ENCODE data around the gene SFMBT2. TPM values are rescaled to one million over a fixed set of nuclear protein-coding genes. Genes with fewer than 3 reads are reported as not detected.

Gene SFMBT2
- total RNA-seq, 1 experiment from 2014 or later, result not detected

DNA sequence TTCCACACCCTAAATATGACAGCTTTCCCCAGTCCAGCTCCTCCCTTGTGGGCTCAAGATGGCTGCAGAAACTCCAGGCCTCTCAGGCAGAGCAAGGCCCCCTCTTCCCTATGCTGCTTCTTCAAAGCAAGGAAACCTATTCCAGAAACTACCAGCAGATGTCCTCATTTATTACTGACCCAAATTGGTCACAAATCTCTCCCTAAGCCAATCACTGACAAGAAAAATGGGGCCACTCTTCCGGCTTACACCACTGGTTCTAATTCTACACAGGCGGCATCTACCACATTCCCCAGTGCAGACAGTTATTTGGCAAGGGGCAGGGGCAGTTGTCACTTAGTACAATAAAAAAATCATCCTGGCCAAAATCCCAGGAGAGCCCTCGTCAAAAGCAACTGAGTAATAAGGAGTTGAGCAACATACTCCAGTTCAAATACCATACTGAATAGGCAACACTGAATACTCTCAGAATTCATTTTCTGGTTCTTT is 150.4 kb downstream of the SFMBT2 start:
- ChIA-PET POLR2A (no interaction called here), CTCF (no interaction called here)
- H3K36me3 Mint-ChIP-seq (ENCODE audit: insufficient read depth, unreplicated experiment), result no peaks in the 10 kb centered on the region
- H3K4me3 Mint-ChIP-seq (ENCODE audit: unreplicated experiment), result no peak overlapping the region
- no peaks in the 10 kb centered on the region for H3K27me3 Mint-ChIP-seq (ENCODE audit: insufficient read depth, unreplicated experiment)
- no peaks in the 10 kb centered on the region for H3K36me3 ChIP-seq (ENCODE audit: control insufficient read depth, insufficient read depth, low read length)
- H3K27me3 ChIP-seq (replicated peaks; ENCODE audit: control insufficient read depth, insufficient read depth, low read length), result no peaks in the 10 kb centered on the region
- H3K4me1 ChIP-seq, result no peaks in the 10 kb centered on the region; the same call in 1 of the 2 replicates
- H3K9me3 ChIP-seq, result no peaks in the 10 kb centered on the region
- no peaks in the 10 kb centered on the region for H3K4me1 Mint-ChIP-seq (ENCODE audit: low read depth, unreplicated experiment)
- no peak overlapping the region for H3K4me3 ChIP-seq (ENCODE audit: low read depth, low read length)
- BruUV-seq (replicated peaks), result no TSS peak
- intact Hi-C loops (cut with micrococcal nuclease; ENCODE audit: unreplicated experiment), result loop anchor here (1.0 kb wide), 1 partner anchor 157 kb away; no protein-coding TSS in a partner anchor
- peak in 1 of 2 experiments; percentile 54 for DNase-seq
- H3K27ac Mint-ChIP-seq (ENCODE audit: unreplicated experiment), result no peak overlapping the region
- no peaks in the 10 kb centered on the region for H3K9me3 Mint-ChIP-seq (ENCODE audit: unreplicated experiment)
- peak; percentile 48 to 54 for TF ChIP-seq CTCF (IDR thresholded peaks at IDR 0.05; ENCODE audit: insufficient read depth in 1 of 2, low read depth in 1 of 2, low read length in 1 of 2, severe bottlenecking in 1 of 2, unreplicated experiment in 1 of 2)

DNA sequence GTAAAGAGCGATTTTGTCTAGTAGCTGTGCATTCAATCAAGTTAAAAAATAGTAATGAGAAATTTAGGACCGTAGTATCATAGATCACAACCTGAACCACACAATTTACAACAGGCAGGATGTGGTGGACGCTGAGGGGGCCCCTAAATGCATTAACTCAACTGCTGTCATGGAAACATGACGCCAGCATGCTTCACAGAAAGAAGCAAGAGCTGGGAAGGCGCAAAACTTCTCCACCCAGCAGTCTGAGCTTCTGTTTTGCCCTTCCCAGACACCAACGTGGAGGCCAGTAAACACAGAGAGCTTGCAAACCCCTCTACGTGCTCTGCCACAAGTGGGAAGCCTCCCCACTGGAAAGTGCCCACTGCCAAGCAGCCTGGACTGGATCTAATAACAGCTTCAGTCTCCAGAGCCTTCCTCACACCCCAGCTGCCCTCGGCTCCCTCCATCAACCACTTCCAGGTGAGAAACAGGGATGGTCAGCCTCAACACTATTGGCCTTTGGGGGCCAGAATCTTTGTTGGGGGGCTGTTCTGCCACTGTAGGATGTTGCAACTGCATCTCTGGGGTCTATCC is 151.8 kb downstream of the SFMBT2 start:
- H3K4me1 ChIP-seq, result no peaks in the 10 kb centered on the region
- Mint-ChIP-seq H3K27ac (ENCODE audit: unreplicated experiment) (no peak overlapping the region), H3K9me3 (ENCODE audit: unreplicated experiment) (no peaks in the 10 kb centered on the region), H3K27me3 (ENCODE audit: insufficient read depth, unreplicated experiment) (no peaks in the 10 kb centered on the region), H3K4me3 (ENCODE audit: unreplicated experiment) (no peak overlapping the region), H3K4me1 (ENCODE audit: low read depth, unreplicated experiment) (no peaks in the 10 kb centered on the region), H3K36me3 (ENCODE audit: insufficient read depth, unreplicated experiment) (no peaks in the 10 kb centered on the region)
- no peak for TF ChIP-seq CTCF (IDR thresholded peaks at IDR 0.05; ENCODE audit: insufficient read depth in 1 of 2, low read depth in 1 of 2, low read length in 1 of 2, severe bottlenecking in 1 of 2, unreplicated experiment in 1 of 2)
- H3K9me3 ChIP-seq, result no peaks in the 10 kb centered on the region
- ChIA-PET POLR2A (no interaction called here), CTCF (no interaction called here)
- intact Hi-C loops (cut with micrococcal nuclease; ENCODE audit: unreplicated experiment), result no loop called here
- no TSS peak for BruUV-seq (replicated peaks)
- no peaks in the 10 kb centered on the region for H3K36me3 ChIP-seq (ENCODE audit: control insufficient read depth, insufficient read depth, low read length)
- DNase-seq, result no peak
- H3K4me3 ChIP-seq (ENCODE audit: low read depth, low read length), result no peak overlapping the region
- no peaks in the 10 kb centered on the region for H3K27me3 ChIP-seq (replicated peaks; ENCODE audit: control insufficient read depth, insufficient read depth, low read length)

GRCh38 chr10:7255517-7255916 is 155.3 kb downstream of the SFMBT2 start:
- Mint-ChIP-seq H3K9me3 (ENCODE audit: unreplicated experiment) (no peaks in the 10 kb centered on the region), H3K36me3 (ENCODE audit: insufficient read depth, unreplicated experiment) (no peaks in the 10 kb centered on the region), H3K27ac (ENCODE audit: unreplicated experiment) (no peak overlapping the region), H3K4me3 (ENCODE audit: unreplicated experiment) (no peak overlapping the region), H3K27me3 (ENCODE audit: insufficient read depth, unreplicated experiment) (peaks cover 8% of the 10 kb centered on the region), H3K4me1 (ENCODE audit: low read depth, unreplicated experiment) (no peaks in the 10 kb centered on the region)
- no peaks in the 10 kb centered on the region for H3K27me3 ChIP-seq (replicated peaks; ENCODE audit: control insufficient read depth, insufficient read depth, low read length)
- no TSS peak for BruUV-seq (replicated peaks)
- no peaks in the 10 kb centered on the region for H3K9me3 ChIP-seq
- no peaks in the 10 kb centered on the region for H3K36me3 ChIP-seq (ENCODE audit: control insufficient read depth, insufficient read depth, low read length)
- no peaks in the 10 kb centered on the region for H3K4me1 ChIP-seq
- intact Hi-C loops (cut with micrococcal nuclease; ENCODE audit: unreplicated experiment), result no loop called here
- POLR2A ChIA-PET, result no interaction called here
- no peak overlapping the region for H3K4me3 ChIP-seq (ENCODE audit: low read depth, low read length)
- CTCF ChIA-PET, result no interaction called here
- DNase-seq, result no peak
- TF ChIP-seq CTCF (IDR thresholded peaks at IDR 0.05; ENCODE audit: insufficient read depth in 1 of 2, low read depth in 1 of 2, low read length in 1 of 2, severe bottlenecking in 1 of 2, unreplicated experiment in 1 of 2), result no peak

Data from Caco-2 (cell line).